ENCODE measurements around the gene HOXC10. TPM values are rescaled to one million over a fixed set of nuclear protein-coding genes. Genes with fewer than 3 reads are reported as not detected.

HOXC10 gene
- total RNA-seq, 4 donors from 2014 or later: 23.9 to 48.3 (median 40.3) TPM

- H3K4me3 ChIP-seq: no peak overlapping the region
- no peak for ATAC-seq
- no peaks in the 10 kb centered on the region for H3K9me3 ChIP-seq
- no peak for DNase-seq
- in situ Hi-C loops (cut with MboI; ENCODE audit: low sequenced_read_pairs in 4 of 4): no loop called here
- intact Hi-C loops (cut with DNase I; ENCODE audit: low total_unique reads): loop anchor here (10.0 kb wide), 1 partner anchor 147 kb away; no protein-coding TSS in a partner anchor
- no peaks in the 10 kb centered on the region for H3K36me3 ChIP-seq
- no peak for TF ChIP-seq CTCF (IDR thresholded peaks at IDR 0.05 in 4 of 5, conservative IDR thresholded peaks at IDR 0.05 in 1 of 5)
- TF ChIP-seq POLR2A (IDR thresholded peaks at IDR 0.05): no peak
- H3K4me1 ChIP-seq: peaks cover 0 to 8% of the 10 kb centered on the region in 2 donors
- H3K27ac ChIP-seq: no peak overlapping the region
- peaks cover 94 to 100% (median 96%) of the 10 kb centered on the region in 3 donors for H3K27me3 ChIP-seq
Measured at GRCh38 chr12:53941750-53942149, 43.2 kb upstream of the HOXC10 start.

GRCh38 chr12:53942467-53942997 is 42.4 kb upstream of the HOXC10 start:
- no peak for ATAC-seq
- H3K9me3 ChIP-seq: no peaks in the 10 kb centered on the region
- TF ChIP-seq CTCF (IDR thresholded peaks at IDR 0.05 in 4 of 5, conservative IDR thresholded peaks at IDR 0.05 in 1 of 5) (no peak), POLR2A (IDR thresholded peaks at IDR 0.05) (no peak)
- intact Hi-C loops (cut with DNase I; ENCODE audit: low total_unique reads) (loop anchor here (10.0 kb wide), 1 partner anchor 148 kb away; no protein-coding TSS in a partner anchor), in situ Hi-C loops (cut with MboI; ENCODE audit: low sequenced_read_pairs in 4 of 4) (no loop called here)
- H3K4me1 ChIP-seq: peaks cover 0 to 8% of the 10 kb centered on the region in 2 donors
- peaks cover 86 to 99% (median 89%) of the 10 kb centered on the region in 3 donors for H3K27me3 ChIP-seq
- no peak overlapping the region for H3K4me3 ChIP-seq
- H3K27ac ChIP-seq: no peak overlapping the region
- DNase-seq: no peak
- H3K36me3 ChIP-seq: no peaks in the 10 kb centered on the region

GRCh38 chr12:53944209-53944608 is 40.7 kb upstream of the HOXC10 start:
- Histone ChIP-seq H3K9me3 (no peaks in the 10 kb centered on the region), H3K4me3 (no peak overlapping the region), H3K27ac (no peak overlapping the region), H3K4me1 (no peaks in the 10 kb centered on the region), H3K27me3 (peaks cover 71 to 82% (median 73%) of the 10 kb centered on the region in 3 donors), H3K36me3 (no peaks in the 10 kb centered on the region)
- in situ Hi-C loops (cut with MboI; ENCODE audit: low sequenced_read_pairs in 4 of 4) (no loop called here), intact Hi-C loops (cut with DNase I; ENCODE audit: low total_unique reads) (loop anchor here (10.0 kb wide), 1 partner anchor 149 kb away; no protein-coding TSS in a partner anchor)
- DNase-seq (no peak), ATAC-seq (no peak)
- TF ChIP-seq CTCF (IDR thresholded peaks at IDR 0.05 in 4 of 5, conservative IDR thresholded peaks at IDR 0.05 in 1 of 5) (no peak), POLR2A (IDR thresholded peaks at IDR 0.05) (no peak)

- Histone ChIP-seq H3K36me3 (no peaks in the 10 kb centered on the region), H3K27me3 (peaks cover 70 to 82% (median 71%) of the 10 kb centered on the region in 3 donors), H3K4me3 (no peak overlapping the region), H3K4me1 (no peaks in the 10 kb centered on the region), H3K27ac (no peak overlapping the region), H3K9me3 (no peaks in the 10 kb centered on the region)
- ATAC-seq (no peak), DNase-seq (no peak)
- no peak for TF ChIP-seq CTCF (IDR thresholded peaks at IDR 0.05 in 4 of 5, conservative IDR thresholded peaks at IDR 0.05 in 1 of 5)
- in situ Hi-C loops (cut with MboI; ENCODE audit: low sequenced_read_pairs in 4 of 4) (no loop called here), intact Hi-C loops (cut with DNase I; ENCODE audit: low total_unique reads) (loop anchor here (10.0 kb wide), 1 partner anchor 150 kb away; no protein-coding TSS in a partner anchor)
Measured at GRCh38 chr12:53944907-53945847, 39.8 kb upstream of the HOXC10 start.

Data from gastrocnemius medialis (tissue), 4 donors.